MM.1S (cell line): Measurements from ENCODE around the gene GUCA2A.

Source experiments
- EZH2 ChIP-seq: fragments of 300-600 bp; sonication (generic); optimal IDR thresholded peaks from 2 replicates; pipeline ENCODE3; 2017; ENCODE audit warnings: low read depth, mild to moderate bottlenecking, antibody characterized with exemption, low read length, mixed read lengths
- EZH2phosphoT487 ChIP-seq: fragments of 300-600 bp; sonication (generic); IDR thresholded peaks from 2 replicates; pipeline ENCODE4 v1.6.1; 2018; ENCODE audit warnings: antibody characterized with exemption, low read length
- TF ChIP-seq, protein P1 (sequence below): fragments of 300-600 bp; sonication (generic); IDR thresholded peaks from 2 replicates; pipeline ENCODE4 v1.5.1; 2016; ENCODE audit warnings: antibody characterized with exemption, low read length, mixed read lengths

DNA sequence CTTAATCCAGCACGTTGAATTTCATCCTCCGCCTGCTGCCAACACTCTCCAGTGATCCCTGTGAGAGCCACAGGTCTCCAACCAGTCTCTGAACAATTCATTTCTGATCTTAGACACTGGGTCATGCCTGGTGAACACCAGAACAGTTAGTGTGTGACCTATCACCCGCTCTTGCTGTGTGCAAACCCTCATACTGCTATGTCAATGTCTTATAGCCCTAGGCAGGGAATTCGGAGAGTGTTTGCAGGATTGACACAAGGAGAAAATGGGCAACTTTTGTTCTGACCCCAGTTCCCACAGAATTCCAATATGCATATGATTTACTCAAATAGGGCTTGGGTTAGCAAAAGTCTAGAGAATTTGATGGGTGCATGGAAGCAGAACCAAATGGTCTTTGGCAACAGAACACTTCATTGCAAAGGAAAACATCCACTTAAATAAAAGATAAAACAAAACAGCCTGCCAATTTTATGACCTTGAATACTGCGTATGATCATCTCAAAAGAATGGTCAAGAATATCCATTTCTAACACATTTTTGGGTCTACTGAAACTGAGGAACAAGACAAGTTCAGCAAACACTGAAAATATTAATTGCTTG lies 34.4 kb downstream of the GUCA2A start:
- TF ChIP-seq, protein P1, sequence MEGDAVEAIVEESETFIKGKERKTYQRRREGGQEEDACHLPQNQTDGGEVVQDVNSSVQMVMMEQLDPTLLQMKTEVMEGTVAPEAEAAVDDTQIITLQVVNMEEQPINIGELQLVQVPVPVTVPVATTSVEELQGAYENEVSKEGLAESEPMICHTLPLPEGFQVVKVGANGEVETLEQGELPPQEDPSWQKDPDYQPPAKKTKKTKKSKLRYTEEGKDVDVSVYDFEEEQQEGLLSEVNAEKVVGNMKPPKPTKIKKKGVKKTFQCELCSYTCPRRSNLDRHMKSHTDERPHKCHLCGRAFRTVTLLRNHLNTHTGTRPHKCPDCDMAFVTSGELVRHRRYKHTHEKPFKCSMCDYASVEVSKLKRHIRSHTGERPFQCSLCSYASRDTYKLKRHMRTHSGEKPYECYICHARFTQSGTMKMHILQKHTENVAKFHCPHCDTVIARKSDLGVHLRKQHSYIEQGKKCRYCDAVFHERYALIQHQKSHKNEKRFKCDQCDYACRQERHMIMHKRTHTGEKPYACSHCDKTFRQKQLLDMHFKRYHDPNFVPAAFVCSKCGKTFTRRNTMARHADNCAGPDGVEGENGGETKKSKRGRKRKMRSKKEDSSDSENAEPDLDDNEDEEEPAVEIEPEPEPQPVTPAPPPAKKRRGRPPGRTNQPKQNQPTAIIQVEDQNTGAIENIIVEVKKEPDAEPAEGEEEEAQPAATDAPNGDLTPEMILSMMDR, result no peak
- TF ChIP-seq EZH2 (no peak), EZH2phosphoT487 (no peak)
